Endodermal cell (in vitro differentiated cells): Measurements from ENCODE around the gene CRHR1. TPM values are rescaled to one million over a fixed set of nuclear protein-coding genes. Genes with fewer than 3 reads are reported as not detected.

Experiments used
- DNase-seq: peaks from one replicate; pipeline ENCODE4 v3.0.0-alpha.2; 2017
- H3K27ac ChIP-seq: 2 replicates; pipeline ENCODE4 v1.5.1; 2013; ENCODE audit warnings: mild to moderate bottlenecking, low read depth, low read length, moderate library complexity
- H3K27me3 ChIP-seq: 2 replicates; pipeline ENCODE4 v1.6.1; 2013; ENCODE audit warnings: mild to moderate bottlenecking, low read length, moderate library complexity; ENCODE audit not compliant: insufficient read depth, control insufficient read depth, poor library complexity, severe bottlenecking
- H3K36me3 ChIP-seq: 2 replicates; pipeline ENCODE4 v1.7.0; 2013; ENCODE audit warnings: mild to moderate bottlenecking, low read length, moderate library complexity; ENCODE audit not compliant: control insufficient read depth, insufficient read depth
- H3K4me1 ChIP-seq: one replicate; pipeline ENCODE4 v1.7.0; 2013; ENCODE audit warnings: low read length; ENCODE audit not compliant: control insufficient read depth, insufficient read depth
- H3K4me3 ChIP-seq: 2 replicates; pipeline ENCODE4 v1.5.1; 2013; ENCODE audit warnings: mild to moderate bottlenecking, low read length, moderate library complexity
- H3K9ac ChIP-seq: 2 replicates; pipeline ENCODE4 v1.6.1; 2013; ENCODE audit warnings: mild to moderate bottlenecking, low read length, moderate library complexity; ENCODE audit not compliant: poor library complexity, severe bottlenecking; ENCODE audit errors: extremely low read depth
- H3K9me3 ChIP-seq: 2 replicates; pipeline ENCODE4 v1.6.1; 2013; ENCODE audit warnings: mild to moderate bottlenecking, low read length, moderate library complexity; ENCODE audit not compliant: control insufficient read depth
- H3K27ac Mint-ChIP-seq: 2 replicates; pipeline ENCODE4 v1.8.0; 2020; ENCODE audit warnings: mixed read lengths
- H3K27me3 Mint-ChIP-seq: 2 replicates; pipeline ENCODE4 v1.8.0; 2021; ENCODE audit warnings: mild to moderate bottlenecking, mixed read lengths; ENCODE audit not compliant: insufficient read depth
- H3K36me3 Mint-ChIP-seq: 2 replicates; pipeline ENCODE4 v1.8.0; 2020; ENCODE audit warnings: low read depth, mixed read lengths
- H3K4me1 Mint-ChIP-seq: 2 replicates; pipeline ENCODE4 v1.8.0; 2020; ENCODE audit warnings: mixed read lengths
- H3K4me3 Mint-ChIP-seq: 2 replicates; pipeline ENCODE4 v1.8.0; 2020; ENCODE audit warnings: mild to moderate bottlenecking, moderate library complexity, mixed read lengths
- H3K9me3 Mint-ChIP-seq: 2 replicates; pipeline ENCODE4 v1.8.0; 2020; ENCODE audit warnings: mild to moderate bottlenecking, mixed read lengths
- WGBS, 2 experiments: methylation state at CpG; one replicate each; pipeline versions ENCODE4 v1.1.5 to v1.1.7; 2013; ENCODE audit warnings: missing lambda C conversion rate in 2 of 2, mixed read lengths in 1 of 2; ENCODE audit not compliant: insufficient coverage in 1 of 2, insufficient read length in 1 of 2; 5-methylcytosine and 5-hydroxymethylcytosine counted together
- total RNA-seq, 2 donors: library from RNA; stranded (reverse); fragmentation: NEBNext Ultra II Directional in 1 of 2; extraction: Animal tissue kit (Norgen Biotek cat#: 25700) in 1 of 2; gene quantifications; 2 replicates in 1 of 2; 3 replicates in 1 of 2; pipeline ENCODE4 v1.2.1, GENCODE V29; 2021
- TF ChIP-seq, protein P1 (sequence below): fragments of 200-600 bp; sonication (generic); conservative IDR thresholded peaks from 2 replicates; pipeline ENCODE4 v1.5.0; 2021; ENCODE audit warnings: antibody characterized with exemption, mild to moderate bottlenecking

Gene CRHR1
- total RNA-seq, 2 donors from 2014 or later, result 0.81 to 1.8 TPM

DNA sequence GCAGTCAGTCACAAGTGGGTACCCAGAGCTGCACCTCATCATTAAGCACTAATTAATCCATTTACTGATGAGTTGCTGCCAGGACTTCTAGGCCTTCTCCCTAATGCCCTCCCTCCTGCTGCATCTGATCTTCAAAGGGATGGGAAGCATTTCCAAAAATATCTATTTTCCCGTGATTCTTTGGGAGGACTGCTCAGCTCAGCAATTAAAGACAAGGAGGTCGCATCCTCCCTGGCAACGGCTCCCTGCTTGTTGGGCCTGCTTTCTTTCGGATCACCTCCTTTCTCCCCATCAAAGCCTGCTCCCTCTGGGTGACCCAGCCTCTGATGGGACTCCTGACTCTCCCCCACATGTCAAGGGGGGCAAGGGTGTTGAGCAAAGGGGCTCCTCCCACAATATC, 34.6 kb downstream of the CRHR1 start:
- Histone ChIP-seq H3K9ac (no peak overlapping the region), H3K4me3 (no peak overlapping the region), H3K9me3 (no peaks in the 10 kb centered on the region), H3K27ac (no peak overlapping the region), H3K4me1 (no peaks in the 10 kb centered on the region), H3K36me3 (no peaks in the 10 kb centered on the region), H3K27me3 (no peaks in the 10 kb centered on the region)
- Mint-ChIP-seq H3K4me3 (no peak overlapping the region), H3K27me3 (peaks cover 6% of the 10 kb centered on the region), H3K9me3 (no peaks in the 10 kb centered on the region), H3K27ac (no peak overlapping the region), H3K4me1 (no peaks in the 10 kb centered on the region), H3K36me3 (no peaks in the 10 kb centered on the region)
- 92 to 95% methylated on average over 4 of the region's 4 CpGs for WGBS, 2 experiments
- DNase-seq, result no peak
- TF ChIP-seq, protein P1, sequence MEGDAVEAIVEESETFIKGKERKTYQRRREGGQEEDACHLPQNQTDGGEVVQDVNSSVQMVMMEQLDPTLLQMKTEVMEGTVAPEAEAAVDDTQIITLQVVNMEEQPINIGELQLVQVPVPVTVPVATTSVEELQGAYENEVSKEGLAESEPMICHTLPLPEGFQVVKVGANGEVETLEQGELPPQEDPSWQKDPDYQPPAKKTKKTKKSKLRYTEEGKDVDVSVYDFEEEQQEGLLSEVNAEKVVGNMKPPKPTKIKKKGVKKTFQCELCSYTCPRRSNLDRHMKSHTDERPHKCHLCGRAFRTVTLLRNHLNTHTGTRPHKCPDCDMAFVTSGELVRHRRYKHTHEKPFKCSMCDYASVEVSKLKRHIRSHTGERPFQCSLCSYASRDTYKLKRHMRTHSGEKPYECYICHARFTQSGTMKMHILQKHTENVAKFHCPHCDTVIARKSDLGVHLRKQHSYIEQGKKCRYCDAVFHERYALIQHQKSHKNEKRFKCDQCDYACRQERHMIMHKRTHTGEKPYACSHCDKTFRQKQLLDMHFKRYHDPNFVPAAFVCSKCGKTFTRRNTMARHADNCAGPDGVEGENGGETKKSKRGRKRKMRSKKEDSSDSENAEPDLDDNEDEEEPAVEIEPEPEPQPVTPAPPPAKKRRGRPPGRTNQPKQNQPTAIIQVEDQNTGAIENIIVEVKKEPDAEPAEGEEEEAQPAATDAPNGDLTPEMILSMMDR, result no peak

DNA sequence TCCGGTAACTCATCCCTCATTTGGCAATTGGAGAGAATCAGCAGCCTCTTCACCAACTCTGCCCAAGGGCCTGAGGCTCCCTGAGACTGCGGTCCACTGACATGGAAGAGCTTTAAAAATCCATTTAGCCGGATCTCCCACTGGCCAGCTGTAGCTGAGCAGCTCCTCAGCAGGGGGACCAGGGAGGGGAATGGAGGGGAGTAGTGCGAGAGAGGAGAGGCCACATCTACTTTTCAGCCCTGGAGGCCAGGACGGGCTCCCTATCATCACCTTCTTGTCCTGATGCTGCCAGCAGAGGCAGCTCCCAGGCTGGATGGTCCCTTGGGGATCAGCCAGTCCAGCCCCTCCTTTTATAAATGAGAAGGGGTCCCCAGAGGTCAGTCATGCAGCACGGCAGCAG, 35.5 kb downstream of the CRHR1 start:
- Histone ChIP-seq H3K9me3 (no peaks in the 10 kb centered on the region), H3K4me1 (no peaks in the 10 kb centered on the region), H3K36me3 (no peaks in the 10 kb centered on the region), H3K27me3 (no peaks in the 10 kb centered on the region), H3K4me3 (no peak overlapping the region), H3K27ac (no peak overlapping the region), H3K9ac (no peak overlapping the region)
- TF ChIP-seq, protein P1, result no peak
- H3K27me3 Mint-ChIP-seq, result peaks cover 5% of the 10 kb centered on the region
- H3K4me1 Mint-ChIP-seq, result no peaks in the 10 kb centered on the region
- no peak overlapping the region for H3K27ac Mint-ChIP-seq
- no peaks in the 10 kb centered on the region for H3K36me3 Mint-ChIP-seq
- DNase-seq, result no peak
- 88 to 90% methylated on average over 4 to 6 of the region's 6 CpGs for WGBS, 2 experiments
- no peaks in the 10 kb centered on the region for H3K9me3 Mint-ChIP-seq
- H3K4me3 Mint-ChIP-seq, result no peak overlapping the region

DNA sequence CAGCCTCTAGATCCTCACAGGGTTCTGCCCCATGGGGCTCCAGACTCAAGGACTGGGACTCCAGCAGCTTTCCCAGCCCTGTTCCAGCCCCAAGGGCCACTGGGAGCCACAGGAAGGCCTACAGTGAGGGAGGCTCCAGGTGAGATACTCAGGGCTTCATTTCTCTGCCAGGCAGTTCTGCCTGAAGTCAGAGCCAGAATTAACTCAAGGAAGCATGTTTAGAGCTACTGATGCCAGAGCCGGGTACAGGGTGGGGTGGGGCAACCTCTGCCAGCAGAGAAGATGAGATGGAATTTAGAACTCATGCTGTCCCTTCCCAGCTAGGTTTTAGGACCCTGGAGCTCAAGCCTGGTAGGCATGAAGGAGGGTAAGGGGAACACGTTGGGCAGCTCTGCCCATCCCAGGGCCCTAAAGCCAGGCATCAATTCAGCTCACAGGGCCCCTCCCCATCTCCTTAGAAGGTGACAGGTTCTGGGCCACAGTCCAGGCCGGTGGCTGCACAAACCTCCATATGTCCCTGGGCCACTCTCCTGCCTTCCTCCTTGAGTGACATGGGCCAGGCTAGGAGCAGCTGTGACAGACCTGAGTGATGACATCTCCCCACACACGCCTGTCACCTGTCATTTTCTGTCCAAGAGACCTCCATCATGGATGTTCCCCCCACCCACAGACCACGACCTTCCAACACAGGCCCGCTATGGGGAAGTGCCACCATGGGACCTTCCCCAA, 36.1 kb downstream of the CRHR1 start:
- TF ChIP-seq, protein P1, result no peak
- H3K4me1 Mint-ChIP-seq, result no peaks in the 10 kb centered on the region
- no peaks in the 10 kb centered on the region for H3K4me1 ChIP-seq
- peaks cover 4% of the 10 kb centered on the region for H3K27me3 Mint-ChIP-seq
- no peaks in the 10 kb centered on the region for H3K36me3 ChIP-seq
- no peak overlapping the region for H3K27ac ChIP-seq
- no peak overlapping the region for H3K9ac ChIP-seq
- H3K27ac Mint-ChIP-seq, result no peak overlapping the region
- H3K9me3 Mint-ChIP-seq, result no peaks in the 10 kb centered on the region
- WGBS, 2 experiments, result 81 to 90% methylated on average over 4 to 6 of the region's 6 CpGs
- no peaks in the 10 kb centered on the region for H3K27me3 ChIP-seq
- no peaks in the 10 kb centered on the region for H3K9me3 ChIP-seq
- no peak overlapping the region for H3K4me3 ChIP-seq
- no peak overlapping the region for H3K4me3 Mint-ChIP-seq
- H3K36me3 Mint-ChIP-seq, result no peaks in the 10 kb centered on the region
- DNase-seq, result no peak
